Osteoblast (primary cell): ENCODE measurements around the gene FAM117B. TPM values are rescaled to one million over a fixed set of nuclear protein-coding genes. Genes with fewer than 3 reads are reported as not detected.

Source experiments
- DNase-seq: peaks from one replicate; pipeline ENCODE4 v3.0.0; 2011; ENCODE audit warnings: low spot score, mixed read lengths; ENCODE audit not compliant: insufficient read length; ENCODE audit errors: missing footprints
- H2AFZ ChIP-seq: 2 replicates; pipeline ENCODE4 v1.6.0; 2011; ENCODE audit warnings: mild to moderate bottlenecking, low read length
- H3K27ac ChIP-seq: 2 replicates; pipeline ENCODE4 v1.5.1; 2011; ENCODE audit warnings: mild to moderate bottlenecking, low read depth, low read length, moderate library complexity
- H3K27me3 ChIP-seq: 2 replicates; pipeline ENCODE4 v1.6.0; 2012; ENCODE audit warnings: mild to moderate bottlenecking, control low read depth, inconsistent platforms, low read length, moderate library complexity; ENCODE audit not compliant: insufficient read depth
- H3K36me3 ChIP-seq: 2 replicates; pipeline ENCODE4 v1.5.1; 2011; ENCODE audit warnings: mild to moderate bottlenecking, low read length, control low read depth, moderate library complexity; ENCODE audit not compliant: insufficient read depth
- H3K4me1 ChIP-seq: 2 replicates; pipeline ENCODE4 v1.5.1; 2011; ENCODE audit warnings: mild to moderate bottlenecking, low read length, control low read depth, moderate library complexity; ENCODE audit not compliant: insufficient read depth
- H3K4me2 ChIP-seq: 2 replicates; pipeline ENCODE4 v1.6.0; 2011; ENCODE audit warnings: mild to moderate bottlenecking, low read length; ENCODE audit not compliant: insufficient read depth
- H3K4me3 ChIP-seq: fragments of 200-600 bp; sonication (generic); 3 replicates; pipeline ENCODE4 v1.5.1; 2012; ENCODE audit warnings: mild to moderate bottlenecking, low read length, inconsistent platforms; ENCODE audit not compliant: insufficient read depth
- H3K79me2 ChIP-seq: 2 replicates; pipeline ENCODE4 v1.6.0; 2012; ENCODE audit warnings: mild to moderate bottlenecking, low read length, control low read depth, inconsistent platforms; ENCODE audit not compliant: insufficient read depth
- H3K9me3 ChIP-seq: 2 replicates; pipeline ENCODE4 v1.5.1; 2011; ENCODE audit warnings: low read depth, low read length, control low read depth
- H4K20me1 ChIP-seq: 2 replicates; pipeline ENCODE4 v1.6.0; 2012; ENCODE audit warnings: mild to moderate bottlenecking, low read length, control low read depth; ENCODE audit not compliant: insufficient read depth
- total RNA-seq: library from RNA; depleted of rRNA; stranded (reverse); fragments of >200 nt; gene quantifications from 2 replicates; pipeline ENCODE4 v1.2.3, GENCODE V29; 2012
- TF ChIP-seq, protein P1 (sequence below): IDR thresholded peaks from 2 replicates; pipeline ENCODE4 v1.5.1; 2011; ENCODE audit warnings: mild to moderate bottlenecking, low read depth, low read length, moderate library complexity; ENCODE audit errors: extremely low read depth

Gene FAM117B
- total RNA-seq, 1 donor, result 2.9 TPM

DNA sequence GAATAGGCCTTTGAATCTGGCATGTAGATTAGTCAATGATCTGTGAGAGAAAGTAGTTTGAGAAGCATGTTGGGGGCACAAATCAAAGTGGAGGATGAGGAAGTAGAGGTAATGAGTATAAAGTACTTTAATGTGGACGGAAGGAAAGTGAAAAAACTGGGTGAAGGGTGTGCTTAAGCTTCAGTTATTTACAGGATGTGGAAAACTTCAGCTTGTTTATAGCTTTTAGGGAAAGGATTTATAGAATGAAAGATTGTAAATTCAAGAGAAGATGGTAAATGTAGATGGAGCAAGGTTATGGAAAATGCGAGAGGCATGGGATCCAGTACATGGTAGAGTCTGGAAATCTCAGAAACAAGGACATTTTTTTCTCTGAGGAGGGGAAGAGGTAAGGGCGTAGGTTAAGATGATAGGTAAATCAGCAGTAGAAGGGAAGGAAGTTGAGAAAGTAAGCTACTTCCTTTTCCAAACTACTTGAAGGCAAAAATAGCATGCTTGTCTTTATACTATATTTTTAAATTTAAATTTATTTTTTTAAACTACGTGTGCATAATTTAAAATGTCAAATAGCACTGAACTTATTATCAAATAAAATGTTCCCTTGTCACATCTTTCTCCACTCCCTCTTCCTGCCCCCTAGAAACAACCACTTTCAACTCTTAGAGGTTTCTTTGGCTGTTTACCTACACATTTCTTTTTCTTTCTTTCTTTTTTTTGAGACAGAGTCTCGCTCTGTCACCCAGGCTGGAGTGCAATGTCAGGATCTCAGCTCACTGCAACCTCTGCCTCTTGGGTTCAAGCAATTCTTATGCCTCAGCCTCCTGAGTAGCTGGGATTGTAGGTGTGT lies 8.5 kb downstream of the FAM117B start:
- H3K4me3 ChIP-seq, result no peak overlapping the region
- no peak overlapping the region for H2AFZ ChIP-seq
- no peak overlapping the region for H3K27ac ChIP-seq
- no peaks in the 10 kb centered on the region for H3K79me2 ChIP-seq
- no peak overlapping the region for H3K4me2 ChIP-seq
- no peaks in the 10 kb centered on the region for H3K4me1 ChIP-seq
- no peaks in the 10 kb centered on the region for H3K9me3 ChIP-seq
- no peaks in the 10 kb centered on the region for H4K20me1 ChIP-seq
- H3K36me3 ChIP-seq, result no peaks in the 10 kb centered on the region
- TF ChIP-seq, protein P1, sequence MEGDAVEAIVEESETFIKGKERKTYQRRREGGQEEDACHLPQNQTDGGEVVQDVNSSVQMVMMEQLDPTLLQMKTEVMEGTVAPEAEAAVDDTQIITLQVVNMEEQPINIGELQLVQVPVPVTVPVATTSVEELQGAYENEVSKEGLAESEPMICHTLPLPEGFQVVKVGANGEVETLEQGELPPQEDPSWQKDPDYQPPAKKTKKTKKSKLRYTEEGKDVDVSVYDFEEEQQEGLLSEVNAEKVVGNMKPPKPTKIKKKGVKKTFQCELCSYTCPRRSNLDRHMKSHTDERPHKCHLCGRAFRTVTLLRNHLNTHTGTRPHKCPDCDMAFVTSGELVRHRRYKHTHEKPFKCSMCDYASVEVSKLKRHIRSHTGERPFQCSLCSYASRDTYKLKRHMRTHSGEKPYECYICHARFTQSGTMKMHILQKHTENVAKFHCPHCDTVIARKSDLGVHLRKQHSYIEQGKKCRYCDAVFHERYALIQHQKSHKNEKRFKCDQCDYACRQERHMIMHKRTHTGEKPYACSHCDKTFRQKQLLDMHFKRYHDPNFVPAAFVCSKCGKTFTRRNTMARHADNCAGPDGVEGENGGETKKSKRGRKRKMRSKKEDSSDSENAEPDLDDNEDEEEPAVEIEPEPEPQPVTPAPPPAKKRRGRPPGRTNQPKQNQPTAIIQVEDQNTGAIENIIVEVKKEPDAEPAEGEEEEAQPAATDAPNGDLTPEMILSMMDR, result no peak
- no peaks in the 10 kb centered on the region for H3K27me3 ChIP-seq
- DNase-seq, result no peak

DNA sequence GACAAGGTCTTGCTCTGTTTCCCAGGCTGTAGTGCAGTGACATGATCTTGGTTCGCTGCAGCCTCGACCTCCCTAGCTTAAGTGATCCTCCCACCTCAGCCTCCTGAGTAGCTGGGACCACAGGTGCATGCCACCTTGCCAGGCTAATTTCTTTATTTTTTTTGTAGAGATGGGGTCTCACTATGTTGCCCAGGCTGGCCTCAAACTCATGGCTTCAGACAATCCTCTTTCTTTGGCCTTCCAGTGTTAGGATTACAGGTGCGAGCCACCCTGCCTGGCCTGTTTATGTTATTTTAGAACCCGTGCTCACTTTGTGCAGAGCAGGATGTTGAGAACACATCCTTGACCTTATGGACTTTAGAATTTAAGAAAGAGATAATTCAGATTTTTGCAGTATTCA lies 17.4 kb downstream of the FAM117B start:
- no peak overlapping the region for H3K27ac ChIP-seq
- no peak overlapping the region for H3K4me3 ChIP-seq
- H2AFZ ChIP-seq, result no peak overlapping the region
- TF ChIP-seq, protein P1, result no peak
- no peak overlapping the region for H3K4me2 ChIP-seq
- no peak for DNase-seq
- H3K4me1 ChIP-seq, result no peaks in the 10 kb centered on the region
- H3K9me3 ChIP-seq, result no peaks in the 10 kb centered on the region
- H4K20me1 ChIP-seq, result no peaks in the 10 kb centered on the region
- H3K79me2 ChIP-seq, result no peaks in the 10 kb centered on the region
- no peaks in the 10 kb centered on the region for H3K36me3 ChIP-seq
- no peaks in the 10 kb centered on the region for H3K27me3 ChIP-seq

DNA sequence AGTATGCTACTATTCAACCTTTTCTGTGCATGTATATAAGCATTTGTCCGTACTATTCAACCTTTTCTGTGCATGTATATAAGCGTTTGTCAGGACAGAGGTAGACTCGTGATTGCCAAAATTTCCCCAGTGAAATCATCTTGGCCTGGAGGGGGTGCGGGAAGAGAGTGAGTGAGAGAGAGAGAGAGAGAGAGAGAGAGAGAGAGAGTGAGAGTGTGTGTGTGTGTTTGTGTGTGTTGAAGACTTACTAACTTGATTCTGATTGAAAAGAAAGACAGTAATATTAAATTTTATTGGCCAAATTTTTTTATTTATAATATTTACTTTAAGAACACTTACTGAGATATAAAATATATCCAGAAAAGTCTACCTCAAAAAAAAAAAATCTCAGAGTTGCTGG lies 19.1 kb downstream of the FAM117B start:
- no peak overlapping the region for H2AFZ ChIP-seq
- H3K27me3 ChIP-seq, result no peaks in the 10 kb centered on the region
- no peak for DNase-seq
- H3K4me3 ChIP-seq, result no peak overlapping the region
- no peaks in the 10 kb centered on the region for H3K79me2 ChIP-seq
- H3K36me3 ChIP-seq, result no peaks in the 10 kb centered on the region
- no peaks in the 10 kb centered on the region for H4K20me1 ChIP-seq
- no peaks in the 10 kb centered on the region for H3K4me1 ChIP-seq
- H3K4me2 ChIP-seq, result no peak overlapping the region
- no peaks in the 10 kb centered on the region for H3K9me3 ChIP-seq
- TF ChIP-seq, protein P1, result no peak
- H3K27ac ChIP-seq, result no peak overlapping the region

DNA sequence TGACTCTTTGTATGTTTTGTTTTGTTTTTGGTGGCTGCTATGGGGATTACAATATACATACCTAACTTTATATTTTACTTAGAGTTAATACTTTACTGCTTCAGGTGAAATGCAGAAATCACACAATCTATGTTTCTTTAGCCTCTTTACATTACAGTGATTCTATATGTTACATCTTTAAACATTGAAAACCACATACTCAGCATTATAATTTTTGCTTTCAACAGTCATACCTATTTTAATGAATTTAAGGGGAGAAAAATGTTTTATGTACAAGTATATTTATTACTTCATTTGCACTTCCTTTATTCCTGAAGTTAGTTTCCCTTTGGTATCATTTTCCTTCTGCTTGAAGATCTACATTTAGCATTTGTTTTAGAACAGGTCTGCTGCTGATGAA lies 23.1 kb downstream of the FAM117B start:
- TF ChIP-seq, protein P1, result no peak
- Histone ChIP-seq H4K20me1 (no peaks in the 10 kb centered on the region), H3K4me2 (no peak overlapping the region), H3K79me2 (no peaks in the 10 kb centered on the region), H2AFZ (no peak overlapping the region), H3K9me3 (no peaks in the 10 kb centered on the region), H3K4me1 (no peaks in the 10 kb centered on the region), H3K27me3 (no peaks in the 10 kb centered on the region), H3K27ac (no peak overlapping the region), H3K4me3 (no peak overlapping the region), H3K36me3 (no peaks in the 10 kb centered on the region)
- DNase-seq, result no peak
